A549 (cell line): Measurements from ENCODE around the gene TPD52L1. TPM values are rescaled to one million over a fixed set of nuclear protein-coding genes. Genes with fewer than 3 reads are reported as not detected.

Source experiments
- ATAC-seq, 2 experiments: fragments of 200-7000 bp in 1 of 2; fragments of >200 bp in 1 of 2; cut with Nextera tagmentation in 1 of 2; cut with Tn5 transposase in 1 of 2; 3 replicates each; pipeline versions ENCODE4 v1.8.0 to v1.9.1; 2018 to 2020; ENCODE audit warnings: mild to moderate bottlenecking in 1 of 2, moderate library complexity in 1 of 2
- CTCF ChIA-PET: fragments of 300-600 bp; sonication (Branson Sonifier 250); formaldehyde crosslinking; extraction: SDS; loops from one replicate; lab custom pipeline; 2021; ENCODE audit warnings: antibody characterized with exemption, inconsistent platforms; lab: Yijun Ruan, JAX
- POLR2A ChIA-PET: fragments of 350-600 bp; formaldehyde crosslinking; extraction: SDS; loops from one replicate; lab custom pipeline; 2021; ENCODE audit warnings: antibody characterized with exemption, inconsistent platforms; lab: Yijun Ruan, JAX
- DNase-seq, 2 experiments: peaks; one replicate each; pipeline versions ENCODE4 v3.0.0 to v3.0.0-alpha.2; 2011 to 2016; ENCODE audit warnings: low read depth in 1 of 2, low spot score in 1 of 2
- FAIRE-seq: peaks from 2 replicates; lab custom pipeline; 2011; peaks lifted over from hg19 to GRCh38; lab: Jason Lieb, UNC
- H3K27ac ChIP-seq, 2 experiments: fragments of >200 bp; sonication (Bioruptor Twin); formaldehyde crosslinking; 3 replicates each; pipeline ENCODE4 v1.5.1; 2016 to 2017
- H3K4me1 ChIP-seq: fragments of >200 bp; sonication (Bioruptor Twin); formaldehyde crosslinking; 3 replicates; pipeline ENCODE4 v1.6.1; 2016
- H3K4me2 ChIP-seq: fragments of >200 bp; sonication (Bioruptor Twin); formaldehyde crosslinking; 3 replicates; pipeline ENCODE4 v1.6.1; 2016
- H3K4me3 ChIP-seq: fragments of >200 bp; sonication (Bioruptor Twin); formaldehyde crosslinking; 3 replicates; pipeline ENCODE4 v1.5.1; 2016
- H3K9me3 ChIP-seq: fragments of >200 bp; sonication (Bioruptor Twin); formaldehyde crosslinking; 3 replicates; pipeline ENCODE4 v1.6.1; 2016
- CBX2 ChIP-seq: fragments of 200-600 bp; sonication (generic); IDR thresholded peaks from 2 replicates; pipeline ENCODE4 v1.6.1; 2016; ENCODE audit warnings: low read depth, mild to moderate bottlenecking, borderline replicate concordance
- CEBPB ChIP-seq, 2 experiments: fragments of >200 bp in 1 of 2; sonication (Bioruptor Twin) in 1 of 2; formaldehyde crosslinking in 1 of 2; IDR thresholded peaks; 2 replicates each; pipeline ENCODE4 v1.6.1; 2012 to 2016
- CHD2 ChIP-seq: fragments of 150-350 bp; IDR thresholded peaks from 2 replicates; pipeline ENCODE4 v1.6.1; 2014; ENCODE audit warnings: low read length; ENCODE audit not compliant: partially characterized antibody
- GATA3 ChIP-seq: IDR thresholded peaks from 2 replicates; pipeline ENCODE4 v1.6.1; 2012; ENCODE audit warnings: borderline replicate concordance
- HOXB13 ChIP-seq: fragments of 250-450 bp; sonication (Bioruptor Pico); IDR thresholded peaks from 2 replicates; pipeline ENCODE4 v1.5.0; 2020; ENCODE audit warnings: low read depth, mild to moderate bottlenecking, moderate library complexity
- JUN ChIP-seq, 2 experiments: fragments of >200 bp; sonication (Bioruptor Twin); formaldehyde crosslinking; IDR thresholded peaks; 2 replicates in 1 of 2; 3 replicates in 1 of 2; pipeline ENCODE4 v1.6.1; 2016 to 2017
- KDM1A ChIP-seq: fragments of 200-600 bp; sonication (generic); IDR thresholded peaks from 2 replicates; pipeline ENCODE4 v1.6.1; 2016; ENCODE audit warnings: low read depth, mild to moderate bottlenecking
- KDM5A ChIP-seq: fragments of 200-600 bp; sonication (generic); IDR thresholded peaks from 2 replicates; pipeline ENCODE4 v1.6.1; 2016; ENCODE audit warnings: antibody characterized with exemption, mild to moderate bottlenecking
- NPAS2 ChIP-seq: fragments of 250-450 bp; sonication (Bioruptor Pico); IDR thresholded peaks from 2 replicates; pipeline ENCODE4 v1.8.0; 2022; ENCODE audit warnings: mild to moderate bottlenecking, moderate library complexity, borderline replicate concordance
- NR3C1 ChIP-seq: fragments of >200 bp; sonication (Bioruptor Twin); formaldehyde crosslinking; IDR thresholded peaks from 3 replicates; pipeline ENCODE4 v1.6.1; 2017
- PHF8 ChIP-seq: fragments of 200-600 bp; sonication (generic); IDR thresholded peaks from 2 replicates; pipeline ENCODE4 v1.6.1; 2016; ENCODE audit warnings: low read depth, mild to moderate bottlenecking, antibody characterized with exemption, moderate library complexity, borderline replicate concordance
- POLR2A ChIP-seq: IDR thresholded peaks from 2 replicates; pipeline ENCODE4 v1.6.1; 2012; ENCODE audit warnings: mild to moderate bottlenecking, low read length
- POLR2AphosphoS2 ChIP-seq: conservative IDR thresholded peaks from 2 replicates; pipeline ENCODE4 v1.6.1; 2012; ENCODE audit warnings: low read length, improper control_type of control experiment, inconsistent platforms
- RARB ChIP-seq: fragments of 250-450 bp; sonication (Bioruptor Pico); IDR thresholded peaks from 2 replicates; pipeline ENCODE4 v1.8.0; 2021; ENCODE audit warnings: mild to moderate bottlenecking, moderate library complexity
- RCOR1 ChIP-seq: fragments of 150-350 bp; IDR thresholded peaks from 2 replicates; pipeline ENCODE4 v1.6.1; 2014; ENCODE audit warnings: antibody characterized with exemption, low read length, low read depth
- SMC3 ChIP-seq: fragments of >200 bp; sonication (Bioruptor Twin); formaldehyde crosslinking; IDR thresholded peaks from 3 replicates; pipeline ENCODE4 v1.6.1; 2018; ENCODE audit warnings: inconsistent platforms
- TFCP2L1 ChIP-seq: fragments of 250-450 bp; sonication (Bioruptor Pico); IDR thresholded peaks from 2 replicates; pipeline ENCODE4 v1.5.0; 2021; ENCODE audit warnings: mild to moderate bottlenecking
- TP53 ChIP-seq: fragments of 250-450 bp; sonication (Bioruptor Pico); IDR thresholded peaks from 2 replicates; pipeline ENCODE4 v1.5.0; 2021; ENCODE audit warnings: mild to moderate bottlenecking, moderate library complexity
- ZFP36 ChIP-seq: fragments of 450-650 bp; IDR thresholded peaks from 2 replicates; pipeline ENCODE4 v1.6.1; 2014; ENCODE audit warnings: borderline replicate concordance; ENCODE audit not compliant: partially characterized antibody
- ZNF302 ChIP-seq: fragments of 250-450 bp; sonication (Bioruptor Pico); IDR thresholded peaks from 2 replicates; pipeline ENCODE4 v1.9.0; 2021; ENCODE audit warnings: inconsistent platforms, mild to moderate bottlenecking, moderate library complexity
- ZSCAN20 ChIP-seq: fragments of 250-450 bp; sonication (Bioruptor Pico); IDR thresholded peaks from 2 replicates; pipeline ENCODE4 v1.8.0; 2022; ENCODE audit warnings: mild to moderate bottlenecking, moderate library complexity
- WGBS: methylation state at CpG from one replicate; pipeline ENCODE4 v1.1.6; 2017; ENCODE audit errors: missing lambda C conversion rate; 5-methylcytosine and 5-hydroxymethylcytosine counted together
- polyA plus RNA-seq, 4 experiments: library from polyadenylated mRNA; depleted of rRNA in 3 of 4; stranded (reverse); fragments of >200 nt; fragmentation: RNase III in 1 of 4; extraction: RNeasy Plus Mini Kit Qiagen cat#74134 plus additional on column Dnase treatment in 1 of 4; gene quantifications; 2 replicates in 3 of 4; 3 replicates in 1 of 4; pipeline ENCODE4 v1.2.3, GENCODE V29; 2011 to 2017
- TF ChIP-seq, protein P1 (sequence below): IDR thresholded peaks from 2 replicates; pipeline ENCODE4 v1.6.1; 2012; ENCODE audit warnings: low read depth, borderline replicate concordance
- TF ChIP-seq, protein P2 (sequence below): fragments of >200 bp; sonication (Bioruptor Twin); formaldehyde crosslinking; IDR thresholded peaks from 3 replicates; pipeline ENCODE4 v1.6.1; 2016
- TF ChIP-seq, protein P3 (sequence below): fragments of 200-600 bp; sonication (generic); IDR thresholded peaks from 2 replicates; pipeline ENCODE4 v1.6.1; 2016; ENCODE audit warnings: antibody characterized with exemption, mild to moderate bottlenecking, moderate library complexity
- TF ChIP-seq, protein P4 (sequence below): fragments of 250-450 bp; sonication (Bioruptor Pico); IDR thresholded peaks from 2 replicates; pipeline ENCODE4 v1.5.0; 2020; ENCODE audit warnings: low read depth, mild to moderate bottlenecking, moderate library complexity

The TPD52L1 gene
- polyA plus RNA-seq, 2 of the 4 experiments (the other 2 are of a cell fraction): 90.1 to 144 TPM

DNA sequence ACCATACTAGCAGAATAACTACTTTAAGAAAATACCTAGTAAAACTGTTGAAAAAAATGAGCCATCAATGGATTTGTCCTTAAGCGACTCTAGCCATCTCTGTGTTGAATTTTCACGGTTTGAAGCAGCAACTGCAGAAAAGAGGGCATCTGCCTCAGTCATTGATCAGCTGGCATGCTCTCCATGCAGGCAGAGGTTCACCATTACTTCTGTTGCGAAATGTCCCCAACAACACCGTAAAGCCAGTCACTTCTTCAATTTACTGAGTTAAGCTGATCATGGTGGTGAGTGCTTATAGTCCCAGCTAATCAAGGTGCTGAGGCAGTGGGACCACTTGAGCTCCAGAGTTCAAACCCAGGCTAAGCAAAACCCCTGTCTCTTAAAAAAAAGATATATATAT lies 11.1 kb downstream of the TPD52L1 start:
- Histone ChIP-seq H3K9me3 (no peaks in the 10 kb centered on the region), H3K4me1 (peaks cover 9% of the 10 kb centered on the region), H3K4me3 (no peak overlapping the region), H3K4me2 (no peak overlapping the region), H3K27ac (no peak overlapping the region)
- ChIA-PET CTCF (interaction anchor here (2.7 kb wide), 1 partner anchor 27 kb away, joined by 8 read pairs; no protein-coding TSS in a partner anchor), POLR2A (no interaction called here)
- DNase-seq (no peak), FAIRE-seq (no peak), ATAC-seq (no peak)
- TF ChIP-seq GATA3: no peak
- TF ChIP-seq ZNF302: no peak
- TF ChIP-seq HOXB13: no peak
- TF ChIP-seq CHD2: no peak
- no peak for TF ChIP-seq KDM1A
- TF ChIP-seq, protein P1, sequence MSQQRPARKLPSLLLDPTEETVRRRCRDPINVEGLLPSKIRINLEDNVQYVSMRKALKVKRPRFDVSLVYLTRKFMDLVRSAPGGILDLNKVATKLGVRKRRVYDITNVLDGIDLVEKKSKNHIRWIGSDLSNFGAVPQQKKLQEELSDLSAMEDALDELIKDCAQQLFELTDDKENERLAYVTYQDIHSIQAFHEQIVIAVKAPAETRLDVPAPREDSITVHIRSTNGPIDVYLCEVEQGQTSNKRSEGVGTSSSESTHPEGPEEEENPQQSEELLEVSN: no peak
- TF ChIP-seq ZFP36: no peak
- no peak for TF ChIP-seq NR3C1
- no peak for TF ChIP-seq ZSCAN20
- TF ChIP-seq RARB: no peak
- TF ChIP-seq TFCP2L1: no peak
- no peak for TF ChIP-seq KDM5A
- no peak for TF ChIP-seq NPAS2 (CRISPR knock-in tag)
- TF ChIP-seq RCOR1: no peak
- no peak for TF ChIP-seq SMC3
- TF ChIP-seq POLR2A: no peak
- 82% methylated on average over 4 of the region's 4 CpGs for WGBS

DNA sequence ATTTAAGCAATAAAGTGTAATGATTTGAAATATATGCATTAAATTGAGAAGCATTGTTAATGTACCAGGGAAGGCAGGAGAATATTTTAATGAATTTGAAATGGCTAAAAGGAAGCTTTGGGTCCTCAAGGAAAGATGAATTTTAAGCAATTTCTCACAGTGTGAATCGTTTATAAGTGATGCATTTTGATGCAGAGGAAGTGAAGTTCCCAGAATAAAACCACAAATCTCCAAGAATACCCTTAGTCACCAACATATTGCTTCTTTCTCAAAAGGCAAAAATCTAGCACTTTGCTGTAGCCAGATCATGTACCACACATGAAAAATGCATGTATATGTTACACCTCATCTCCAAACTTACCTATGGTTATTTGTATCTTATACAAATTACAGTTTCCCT lies 11.7 kb downstream of the TPD52L1 start:
- H3K27ac ChIP-seq: no peak overlapping the region
- peaks cover 15% of the 10 kb centered on the region for H3K4me1 ChIP-seq
- H3K4me3 ChIP-seq: no peak overlapping the region
- DNase-seq (no peak), ATAC-seq (no peak), FAIRE-seq (no peak)
- ChIA-PET CTCF (interaction anchor here (0.7 to 2.7 kb wide), 3 partner anchors 10 to 28 kb away, joined by 4 to 9 read pairs (median 8); no protein-coding TSS in a partner anchor), POLR2A (no interaction called here)
- H3K4me2 ChIP-seq: no peak overlapping the region
- 29% methylated on average over 1 of the region's 1 CpG for WGBS
- no peak for TF ChIP-seq GATA3
- no peak for TF ChIP-seq CBX2
- no peak for TF ChIP-seq ZSCAN20
- no peak for TF ChIP-seq PHF8
- TF ChIP-seq, protein P2, sequence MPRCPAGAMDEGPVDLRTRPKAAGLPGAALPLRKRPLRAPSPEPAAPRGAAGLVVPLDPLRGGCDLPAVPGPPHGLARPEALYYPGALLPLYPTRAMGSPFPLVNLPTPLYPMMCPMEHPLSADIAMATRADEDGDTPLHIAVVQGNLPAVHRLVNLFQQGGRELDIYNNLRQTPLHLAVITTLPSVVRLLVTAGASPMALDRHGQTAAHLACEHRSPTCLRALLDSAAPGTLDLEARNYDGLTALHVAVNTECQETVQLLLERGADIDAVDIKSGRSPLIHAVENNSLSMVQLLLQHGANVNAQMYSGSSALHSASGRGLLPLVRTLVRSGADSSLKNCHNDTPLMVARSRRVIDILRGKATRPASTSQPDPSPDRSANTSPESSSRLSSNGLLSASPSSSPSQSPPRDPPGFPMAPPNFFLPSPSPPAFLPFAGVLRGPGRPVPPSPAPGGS: no peak
- TF ChIP-seq, protein P3, sequence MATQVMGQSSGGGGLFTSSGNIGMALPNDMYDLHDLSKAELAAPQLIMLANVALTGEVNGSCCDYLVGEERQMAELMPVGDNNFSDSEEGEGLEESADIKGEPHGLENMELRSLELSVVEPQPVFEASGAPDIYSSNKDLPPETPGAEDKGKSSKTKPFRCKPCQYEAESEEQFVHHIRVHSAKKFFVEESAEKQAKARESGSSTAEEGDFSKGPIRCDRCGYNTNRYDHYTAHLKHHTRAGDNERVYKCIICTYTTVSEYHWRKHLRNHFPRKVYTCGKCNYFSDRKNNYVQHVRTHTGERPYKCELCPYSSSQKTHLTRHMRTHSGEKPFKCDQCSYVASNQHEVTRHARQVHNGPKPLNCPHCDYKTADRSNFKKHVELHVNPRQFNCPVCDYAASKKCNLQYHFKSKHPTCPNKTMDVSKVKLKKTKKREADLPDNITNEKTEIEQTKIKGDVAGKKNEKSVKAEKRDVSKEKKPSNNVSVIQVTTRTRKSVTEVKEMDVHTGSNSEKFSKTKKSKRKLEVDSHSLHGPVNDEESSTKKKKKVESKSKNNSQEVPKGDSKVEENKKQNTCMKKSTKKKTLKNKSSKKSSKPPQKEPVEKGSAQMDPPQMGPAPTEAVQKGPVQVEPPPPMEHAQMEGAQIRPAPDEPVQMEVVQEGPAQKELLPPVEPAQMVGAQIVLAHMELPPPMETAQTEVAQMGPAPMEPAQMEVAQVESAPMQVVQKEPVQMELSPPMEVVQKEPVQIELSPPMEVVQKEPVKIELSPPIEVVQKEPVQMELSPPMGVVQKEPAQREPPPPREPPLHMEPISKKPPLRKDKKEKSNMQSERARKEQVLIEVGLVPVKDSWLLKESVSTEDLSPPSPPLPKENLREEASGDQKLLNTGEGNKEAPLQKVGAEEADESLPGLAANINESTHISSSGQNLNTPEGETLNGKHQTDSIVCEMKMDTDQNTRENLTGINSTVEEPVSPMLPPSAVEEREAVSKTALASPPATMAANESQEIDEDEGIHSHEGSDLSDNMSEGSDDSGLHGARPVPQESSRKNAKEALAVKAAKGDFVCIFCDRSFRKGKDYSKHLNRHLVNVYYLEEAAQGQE: no peak
- TF ChIP-seq, protein P4, sequence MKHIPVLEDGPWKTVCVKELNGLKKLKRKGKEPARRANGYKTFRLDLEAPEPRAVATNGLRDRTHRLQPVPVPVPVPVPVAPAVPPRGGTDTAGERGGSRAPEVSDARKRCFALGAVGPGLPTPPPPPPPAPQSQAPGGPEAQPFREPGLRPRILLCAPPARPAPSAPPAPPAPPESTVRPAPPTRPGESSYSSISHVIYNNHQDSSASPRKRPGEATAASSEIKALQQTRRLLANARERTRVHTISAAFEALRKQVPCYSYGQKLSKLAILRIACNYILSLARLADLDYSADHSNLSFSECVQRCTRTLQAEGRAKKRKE (CRISPR knock-in tag): no peak
- no peak for TF ChIP-seq CEBPB (IDR thresholded peaks at IDR 0.05)
- no peak for TF ChIP-seq KDM5A
- TF ChIP-seq POLR2AphosphoS2: no peak
- no peak for TF ChIP-seq TP53 (CRISPR knock-in tag)
- no peak for TF ChIP-seq JUN (IDR thresholded peaks at IDR 0.05)
- H3K9me3 ChIP-seq: no peaks in the 10 kb centered on the region
